Epithelial cell of proximal tubule (primary cell): ENCODE data around the gene HOXC9. TPM values are rescaled to one million over a fixed set of nuclear protein-coding genes. Genes with fewer than 3 reads are reported as not detected.

Experiments
- DNase-seq: peaks from one replicate; pipeline ENCODE4 v3.0.0-alpha.2; 2011; ENCODE audit warnings: low read depth
- H3K4me3 ChIP-seq: 2 replicates; pipeline ENCODE4 v1.5.1; 2011; ENCODE audit warnings: low read depth, mild to moderate bottlenecking, low read length
- total RNA-seq: library from RNA; depleted of rRNA; stranded (reverse); fragments of >200 nt; gene quantifications from 2 replicates; pipeline ENCODE4 v1.2.3, GENCODE V29; 2015
- TF ChIP-seq, protein P1 (sequence below): conservative IDR thresholded peaks from 2 replicates; pipeline ENCODE4 v1.5.1; 2012; ENCODE audit warnings: low read depth, mild to moderate bottlenecking, low read length

HOXC9 gene
- total RNA-seq, 1 donor from 2014 or later = 11.0 TPM

DNA sequence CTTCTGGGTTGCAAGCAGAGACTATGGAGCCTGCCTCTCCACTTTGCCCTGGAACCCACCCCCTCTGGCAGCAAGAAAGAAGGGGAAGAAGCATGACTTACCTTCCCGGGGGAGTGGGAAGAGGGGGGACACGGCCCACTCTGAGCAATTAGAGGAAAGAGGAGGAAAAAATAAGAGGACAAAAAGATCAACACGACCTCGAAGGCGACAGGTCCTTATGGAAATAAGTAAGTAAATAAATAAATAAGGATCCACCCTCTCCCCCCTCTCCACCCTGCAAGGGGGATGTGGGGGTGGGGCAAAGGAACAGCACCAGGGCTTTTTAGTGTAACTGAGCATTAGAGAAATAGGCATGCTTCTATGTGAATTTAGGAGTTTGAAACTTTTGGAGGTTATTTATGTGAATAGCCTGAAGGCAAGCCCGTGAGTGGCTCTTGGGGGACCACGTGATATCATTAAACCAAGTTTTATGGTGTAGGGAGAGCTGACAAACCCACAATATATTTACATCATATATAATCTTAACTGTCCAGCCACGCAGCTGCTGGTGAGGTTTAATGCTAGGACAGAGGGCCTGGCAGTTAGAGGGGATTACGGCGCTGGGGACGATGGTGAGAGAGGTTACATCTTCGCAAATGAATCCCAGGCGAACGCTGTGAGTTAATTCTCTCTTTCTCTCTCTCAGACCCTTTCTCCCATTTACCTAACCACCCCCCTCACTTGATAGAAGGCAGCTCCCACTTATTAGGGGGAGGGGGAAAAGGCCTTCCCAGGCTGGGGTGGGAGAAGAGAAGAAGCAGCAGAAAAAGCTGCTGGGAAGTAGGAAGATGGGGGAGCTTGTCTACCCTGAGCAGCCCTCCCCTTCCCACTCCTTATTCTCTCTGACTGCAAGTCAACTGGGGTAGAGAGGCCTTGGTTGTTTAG lies 37.7 kb downstream of the HOXC9 start:
- peak overlapping the region; percentile 33 for H3K4me3 ChIP-seq
- DNase-seq = no peak
- TF ChIP-seq, protein P1, sequence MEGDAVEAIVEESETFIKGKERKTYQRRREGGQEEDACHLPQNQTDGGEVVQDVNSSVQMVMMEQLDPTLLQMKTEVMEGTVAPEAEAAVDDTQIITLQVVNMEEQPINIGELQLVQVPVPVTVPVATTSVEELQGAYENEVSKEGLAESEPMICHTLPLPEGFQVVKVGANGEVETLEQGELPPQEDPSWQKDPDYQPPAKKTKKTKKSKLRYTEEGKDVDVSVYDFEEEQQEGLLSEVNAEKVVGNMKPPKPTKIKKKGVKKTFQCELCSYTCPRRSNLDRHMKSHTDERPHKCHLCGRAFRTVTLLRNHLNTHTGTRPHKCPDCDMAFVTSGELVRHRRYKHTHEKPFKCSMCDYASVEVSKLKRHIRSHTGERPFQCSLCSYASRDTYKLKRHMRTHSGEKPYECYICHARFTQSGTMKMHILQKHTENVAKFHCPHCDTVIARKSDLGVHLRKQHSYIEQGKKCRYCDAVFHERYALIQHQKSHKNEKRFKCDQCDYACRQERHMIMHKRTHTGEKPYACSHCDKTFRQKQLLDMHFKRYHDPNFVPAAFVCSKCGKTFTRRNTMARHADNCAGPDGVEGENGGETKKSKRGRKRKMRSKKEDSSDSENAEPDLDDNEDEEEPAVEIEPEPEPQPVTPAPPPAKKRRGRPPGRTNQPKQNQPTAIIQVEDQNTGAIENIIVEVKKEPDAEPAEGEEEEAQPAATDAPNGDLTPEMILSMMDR = no peak

DNA sequence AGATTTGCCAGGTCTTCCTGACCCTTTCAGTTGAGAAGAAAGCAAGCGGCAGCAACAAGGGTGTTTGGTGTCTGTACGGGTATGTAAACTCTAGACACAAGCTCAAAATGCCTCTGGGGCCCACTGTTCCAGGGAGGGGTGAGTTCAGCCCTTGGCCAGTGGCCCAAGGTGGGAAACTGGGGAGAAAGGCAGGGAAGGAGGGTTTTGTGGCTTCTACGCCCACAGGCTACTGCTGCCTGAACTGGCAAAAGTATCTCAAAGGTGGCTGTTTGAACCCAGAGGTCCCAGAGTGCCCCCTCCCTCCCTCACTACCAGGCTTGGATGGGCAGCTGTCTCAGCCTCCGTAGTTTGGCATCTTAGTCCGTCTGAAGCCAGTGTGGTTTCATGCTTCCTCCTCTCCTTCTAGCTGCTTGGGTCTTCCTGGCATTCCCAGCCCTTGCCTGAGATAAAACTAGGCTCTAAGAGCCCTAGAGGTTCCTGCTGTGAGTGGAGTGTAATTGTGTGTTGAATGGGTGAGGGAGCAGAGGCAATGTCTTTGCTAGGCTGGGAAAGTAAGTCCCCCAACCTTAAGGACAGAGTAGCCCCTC lies 38.4 kb downstream of the HOXC9 start:
- peak overlapping the region; percentile 23 for H3K4me3 ChIP-seq
- DNase-seq = no peak
- TF ChIP-seq, protein P1 = no peak

DNA sequence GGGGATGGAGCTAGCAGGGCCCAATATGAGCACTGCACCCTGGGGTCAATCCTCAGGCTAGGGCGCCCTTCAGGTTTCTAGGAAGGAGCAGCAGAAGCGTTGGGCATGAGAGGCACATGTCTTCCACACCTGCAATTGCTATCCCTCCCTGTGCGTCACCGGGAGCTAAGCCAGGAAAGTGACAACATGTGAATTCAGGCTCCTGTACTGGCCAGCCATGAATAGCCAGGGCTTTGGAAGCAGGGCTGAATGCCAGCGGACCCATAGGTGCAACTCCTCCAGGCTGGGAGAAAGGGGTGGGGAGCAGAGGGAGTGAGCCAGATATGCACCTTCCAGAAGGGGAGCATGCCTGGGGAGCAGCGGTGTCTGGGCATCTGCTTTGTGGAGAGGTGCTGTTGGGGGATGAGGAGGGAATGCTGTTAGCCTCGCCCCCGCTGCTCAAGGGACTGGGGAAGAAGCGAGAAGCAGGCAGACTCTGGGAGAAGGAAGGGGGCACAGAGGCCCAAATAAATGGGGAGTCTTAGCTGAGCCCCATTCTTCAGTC lies 39.0 kb downstream of the HOXC9 start:
- no peak overlapping the region for H3K4me3 ChIP-seq
- TF ChIP-seq, protein P1 = no peak
- no peak for DNase-seq

DNA sequence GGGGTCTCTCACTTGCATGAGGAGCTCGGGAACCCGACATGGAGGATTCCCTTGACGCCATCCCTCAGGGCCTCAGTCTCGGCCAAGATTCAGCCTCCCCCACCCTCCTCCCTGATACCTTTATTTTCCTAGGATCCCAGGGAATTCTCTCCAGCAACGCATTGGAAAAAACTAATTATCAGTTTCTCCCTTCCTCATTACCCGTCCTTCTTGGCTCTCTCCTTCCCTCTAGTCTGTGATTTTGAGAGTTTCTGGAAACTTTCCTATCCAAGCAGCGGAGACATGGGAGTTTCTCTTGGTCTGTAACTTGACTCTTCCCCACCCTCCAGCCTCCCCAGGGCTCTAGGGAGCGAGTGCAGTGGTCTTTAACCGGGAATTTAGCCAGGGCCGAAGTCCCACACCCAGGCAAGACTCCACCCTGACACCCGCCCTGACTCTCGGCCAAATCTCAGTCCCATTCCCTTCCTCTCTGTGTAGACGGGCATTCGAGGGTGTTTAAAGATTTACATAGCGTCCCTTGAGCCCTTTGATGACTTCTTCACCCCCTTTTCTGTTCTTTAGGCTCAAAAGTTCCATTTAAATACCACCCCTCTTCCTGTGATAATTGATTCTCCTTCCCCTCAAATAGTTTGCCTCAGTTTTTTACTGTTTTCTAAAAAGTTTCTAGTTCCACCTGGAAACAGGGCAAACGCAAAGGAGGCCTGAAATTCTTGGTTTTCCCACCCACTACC lies 39.6 kb downstream of the HOXC9 start:
- H3K4me3 ChIP-seq = peak overlapping the region; percentile 9
- TF ChIP-seq, protein P1 = no peak
- DNase-seq = no peak

DNA sequence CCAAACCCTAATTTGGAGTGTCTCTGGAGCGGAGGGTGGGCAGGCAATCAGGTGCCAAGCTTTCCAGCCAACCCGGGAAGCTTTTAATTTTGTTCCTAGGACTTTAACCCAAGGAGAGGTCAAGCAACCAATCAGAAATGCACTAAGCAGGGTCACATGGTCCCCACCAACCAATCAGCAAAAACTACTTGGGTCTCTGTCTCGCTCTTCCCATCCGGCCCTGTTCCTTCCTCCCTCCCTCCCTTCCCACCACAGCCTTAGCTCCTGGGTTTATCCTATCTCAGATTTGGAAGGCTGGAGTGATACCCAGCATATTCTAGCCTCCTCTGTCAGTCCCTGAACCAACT lies 40.2 kb downstream of the HOXC9 start:
- H3K4me3 ChIP-seq = peak overlapping the region; percentile 9
- no peak for DNase-seq
- TF ChIP-seq, protein P1 = no peak

DNA sequence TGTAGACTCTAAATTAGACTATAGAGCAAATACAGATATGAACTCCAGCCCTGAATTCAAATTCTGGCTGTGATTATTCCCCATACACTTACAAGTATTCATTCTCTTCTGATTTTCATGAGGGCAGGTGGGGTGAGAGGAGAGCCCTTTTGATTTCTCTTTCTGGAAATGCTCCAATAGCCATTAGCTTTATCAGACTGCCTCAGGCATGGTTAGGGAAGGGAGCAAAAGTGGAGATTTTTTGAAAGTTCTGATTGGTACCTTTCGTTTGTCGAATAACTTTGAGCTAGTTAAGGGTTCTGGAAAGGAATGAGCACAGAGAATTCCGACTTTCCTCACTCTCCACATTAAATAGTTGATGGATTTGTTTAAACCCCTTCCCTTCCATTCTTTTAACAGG lies 40.7 kb downstream of the HOXC9 start:
- no peak overlapping the region for H3K4me3 ChIP-seq
- no peak for DNase-seq
- TF ChIP-seq, protein P1 = no peak
